ENCODE data around the gene ILK.

- TF ChIP-seq POLR2A (IDR thresholded peaks at IDR 0.05) (no peak), EP300 (IDR thresholded peaks at IDR 0.05) (no peak)
- TF ChIP-seq, protein P1, sequence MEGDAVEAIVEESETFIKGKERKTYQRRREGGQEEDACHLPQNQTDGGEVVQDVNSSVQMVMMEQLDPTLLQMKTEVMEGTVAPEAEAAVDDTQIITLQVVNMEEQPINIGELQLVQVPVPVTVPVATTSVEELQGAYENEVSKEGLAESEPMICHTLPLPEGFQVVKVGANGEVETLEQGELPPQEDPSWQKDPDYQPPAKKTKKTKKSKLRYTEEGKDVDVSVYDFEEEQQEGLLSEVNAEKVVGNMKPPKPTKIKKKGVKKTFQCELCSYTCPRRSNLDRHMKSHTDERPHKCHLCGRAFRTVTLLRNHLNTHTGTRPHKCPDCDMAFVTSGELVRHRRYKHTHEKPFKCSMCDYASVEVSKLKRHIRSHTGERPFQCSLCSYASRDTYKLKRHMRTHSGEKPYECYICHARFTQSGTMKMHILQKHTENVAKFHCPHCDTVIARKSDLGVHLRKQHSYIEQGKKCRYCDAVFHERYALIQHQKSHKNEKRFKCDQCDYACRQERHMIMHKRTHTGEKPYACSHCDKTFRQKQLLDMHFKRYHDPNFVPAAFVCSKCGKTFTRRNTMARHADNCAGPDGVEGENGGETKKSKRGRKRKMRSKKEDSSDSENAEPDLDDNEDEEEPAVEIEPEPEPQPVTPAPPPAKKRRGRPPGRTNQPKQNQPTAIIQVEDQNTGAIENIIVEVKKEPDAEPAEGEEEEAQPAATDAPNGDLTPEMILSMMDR (IDR thresholded peaks at IDR 0.05): no peak
Measured at GRCh38 chr11:6640036-6640984, 36.7 kb downstream of the ILK start.
